HG03342 (cell line): ENCODE data around the gene NHP2.
"Not testable (repeated sequence)": the region's sequence is repeated elsewhere in the genome, so short reads cannot be mapped to it uniquely, and the experiment has no call there.

Experiments used
- ATAC-seq: cut with Tn5 transposase; IDR thresholded peaks from one replicate; pipeline ENCODE4 v1.9.1; 2021; ENCODE audit warnings: mild to moderate bottlenecking, moderate library complexity; ENCODE audit not compliant: unreplicated experiment

Gene NHP2

GRCh38 chr5:178131446-178131996, 22.2 kb downstream of the NHP2 start:
- ATAC-seq, result no peak

GRCh38 chr5:178130576-178131445, 22.9 kb downstream of the NHP2 start, which contains the start of gene RMND5B:
RMND5B (plus strand) TSS chr5:178131014; CDS start chr5:178138120, 7,106 bp downstream.
- peak; percentile 85 for ATAC-seq

GRCh38 chr5:178130234-178130575, 23.5 kb downstream of the NHP2 start:
- ATAC-seq, result not testable (repeated sequence)

GRCh38 chr5:178129296-178129695, 24.4 kb downstream of the NHP2 start:
- ATAC-seq, result no peak

- not testable (repeated sequence) for ATAC-seq
These were observed 26.2 kb downstream of the NHP2 start for GRCh38 chr5:178127300-178128009.

GRCh38 chr5:178126556-178126955, 27.1 kb downstream of the NHP2 start:
- no peak for ATAC-seq

GRCh38 chr5:178125253-178125906, 28.3 kb downstream of the NHP2 start:
- ATAC-seq, result no peak

- ATAC-seq, result no peak
These were observed 29.4 kb downstream of the NHP2 start for GRCh38 chr5:178123966-178124925.

- no peak for ATAC-seq
These were observed 30.4 kb downstream of the NHP2 start for GRCh38 chr5:178123094-178123965.

GRCh38 chr5:178122346-178122745, 31.3 kb downstream of the NHP2 start:
- no peak for ATAC-seq

- no peak for ATAC-seq
These were observed 32.1 kb downstream of the NHP2 start for GRCh38 chr5:178121391-178122276.

- peak; percentile 80 for ATAC-seq
These were observed 32.9 kb downstream of the NHP2 start for GRCh38 chr5:178120607-178121357.

- no peak for ATAC-seq
These were observed 33.6 kb downstream of the NHP2 start for GRCh38 chr5:178119915-178120606.

- no peak for ATAC-seq
These were observed 35.6 kb downstream of the NHP2 start for GRCh38 chr5:178117923-178118701.

GRCh38 chr5:178116143-178116885, 37.4 kb downstream of the NHP2 start:
- peak; percentile 28 for ATAC-seq

GRCh38 chr5:178115814-178116142, 37.9 kb downstream of the NHP2 start:
- ATAC-seq, result no peak
